Adipocyte (in vitro differentiated cells): ENCODE measurements around the gene MED16.

Experiments
- DNase-seq: peaks from one replicate; pipeline ENCODE4 v3.0.0-alpha.2; 2015; ENCODE audit warnings: low read depth
- H3K27me3 ChIP-seq: replicated peaks from 2 replicates; pipeline ENCODE4 v1.7.0; 2013; ENCODE audit warnings: mild to moderate bottlenecking, low read length, moderate library complexity; ENCODE audit not compliant: control insufficient read depth, insufficient read depth
- H3K36me3 ChIP-seq: 2 replicates; pipeline ENCODE4 v1.7.0; 2013; ENCODE audit warnings: low read length, mild to moderate bottlenecking, moderate library complexity; ENCODE audit not compliant: control insufficient read depth, insufficient read depth, severe bottlenecking
- H3K4me1 ChIP-seq: 2 replicates; pipeline ENCODE4 v1.7.0; 2013; ENCODE audit warnings: mild to moderate bottlenecking, low read length, moderate library complexity; ENCODE audit not compliant: control insufficient read depth, insufficient read depth
- H3K4me3 ChIP-seq: 2 replicates; pipeline ENCODE4 v1.7.0; 2013; ENCODE audit warnings: mild to moderate bottlenecking, low read length, moderate library complexity
- H3K9ac ChIP-seq: 2 replicates; pipeline ENCODE4 v1.7.0; 2013; ENCODE audit warnings: mild to moderate bottlenecking, low read length, moderate library complexity
- H3K9me3 ChIP-seq: 2 replicates; pipeline ENCODE4 v1.7.0; 2013; ENCODE audit warnings: mild to moderate bottlenecking, low read length, moderate library complexity; ENCODE audit not compliant: control insufficient read depth

MED16 gene

GRCh38 chr19:872266-872951 is 20.6 kb downstream of the MED16 start:
- no peaks in the 10 kb centered on the region for H3K9me3 ChIP-seq
- no peak overlapping the region for H3K9ac ChIP-seq
- H3K27me3 ChIP-seq, result no peaks in the 10 kb centered on the region
- peak; percentile 60 for DNase-seq
- H3K36me3 ChIP-seq, result peaks cover 21% of the 10 kb centered on the region
- H3K4me1 ChIP-seq, result peaks cover 23% of the 10 kb centered on the region
- no peak overlapping the region for H3K4me3 ChIP-seq

- Histone ChIP-seq H3K4me3 (no peak overlapping the region), H3K4me1 (peaks cover 23% of the 10 kb centered on the region), H3K9ac (no peak overlapping the region), H3K9me3 (no peaks in the 10 kb centered on the region), H3K36me3 (peaks cover 18% of the 10 kb centered on the region), H3K27me3 (no peaks in the 10 kb centered on the region)
- DNase-seq, result peak; percentile 45
Observed at GRCh38 chr19:871446-872265, 21.3 kb downstream of the MED16 start.

GRCh38 chr19:870963-871401 is 22.0 kb downstream of the MED16 start:
- H3K4me3 ChIP-seq, result no peak overlapping the region
- H3K36me3 ChIP-seq, result peaks cover 14% of the 10 kb centered on the region
- H3K9me3 ChIP-seq, result no peaks in the 10 kb centered on the region
- H3K27me3 ChIP-seq, result no peaks in the 10 kb centered on the region
- no peak for DNase-seq
- H3K9ac ChIP-seq, result no peak overlapping the region
- peaks cover 23% of the 10 kb centered on the region for H3K4me1 ChIP-seq

- H3K4me3 ChIP-seq, result no peak overlapping the region
- DNase-seq, result no peak
- H3K36me3 ChIP-seq, result peaks cover 7% of the 10 kb centered on the region
- peaks cover 23% of the 10 kb centered on the region for H3K4me1 ChIP-seq
- no peaks in the 10 kb centered on the region for H3K9me3 ChIP-seq
- no peaks in the 10 kb centered on the region for H3K27me3 ChIP-seq
- peak overlapping the region; percentile 53 for H3K9ac ChIP-seq
Observed at GRCh38 chr19:870314-870713, 22.7 kb downstream of the MED16 start.

GRCh38 chr19:869245-870177 is 23.5 kb downstream of the MED16 start:
- Histone ChIP-seq H3K9me3 (no peaks in the 10 kb centered on the region), H3K4me3 (no peak overlapping the region), H3K9ac (peak overlapping the region; percentile 55), H3K36me3 (peaks cover 3% of the 10 kb centered on the region), H3K27me3 (no peaks in the 10 kb centered on the region), H3K4me1 (peaks cover 23% of the 10 kb centered on the region)
- DNase-seq, result peak; percentile 97

- no peak for DNase-seq
- H3K4me3 ChIP-seq, result no peak overlapping the region
- H3K9me3 ChIP-seq, result no peaks in the 10 kb centered on the region
- H3K9ac ChIP-seq, result peak overlapping the region; percentile 55
- peaks cover 6% of the 10 kb centered on the region for H3K36me3 ChIP-seq
- H3K4me1 ChIP-seq, result peaks cover 23% of the 10 kb centered on the region
- H3K27me3 ChIP-seq, result no peaks in the 10 kb centered on the region
Observed at GRCh38 chr19:868458-869244, 24.3 kb downstream of the MED16 start.

GRCh38 chr19:867855-868457 is 25.0 kb downstream of the MED16 start:
- Histone ChIP-seq H3K4me3 (no peak overlapping the region), H3K4me1 (peaks cover 23% of the 10 kb centered on the region), H3K9me3 (no peaks in the 10 kb centered on the region), H3K36me3 (peaks cover 11% of the 10 kb centered on the region), H3K9ac (no peak overlapping the region), H3K27me3 (no peaks in the 10 kb centered on the region)
- DNase-seq, result no peak

- Histone ChIP-seq H3K9ac (no peak overlapping the region), H3K27me3 (no peaks in the 10 kb centered on the region), H3K4me1 (peaks cover 23% of the 10 kb centered on the region), H3K9me3 (no peaks in the 10 kb centered on the region), H3K36me3 (peaks cover 14% of the 10 kb centered on the region), H3K4me3 (no peak overlapping the region)
- no peak for DNase-seq
Observed at GRCh38 chr19:867301-867793, 25.6 kb downstream of the MED16 start.

GRCh38 chr19:866769-867300 is 26.2 kb downstream of the MED16 start:
- no peaks in the 10 kb centered on the region for H3K9me3 ChIP-seq
- H3K4me1 ChIP-seq, result peaks cover 20% of the 10 kb centered on the region
- no peak overlapping the region for H3K4me3 ChIP-seq
- H3K36me3 ChIP-seq, result peaks cover 14% of the 10 kb centered on the region
- no peak for DNase-seq
- no peaks in the 10 kb centered on the region for H3K27me3 ChIP-seq
- no peak overlapping the region for H3K9ac ChIP-seq

- Histone ChIP-seq H3K27me3 (no peaks in the 10 kb centered on the region), H3K36me3 (peaks cover 14% of the 10 kb centered on the region), H3K4me3 (no peak overlapping the region), H3K9me3 (no peaks in the 10 kb centered on the region), H3K4me1 (peaks cover 7% of the 10 kb centered on the region), H3K9ac (no peak overlapping the region)
- DNase-seq, result no peak
Observed at GRCh38 chr19:863315-863620, 29.7 kb downstream of the MED16 start.
